GM18505 (cell line): Measurements from ENCODE around the gene HSD3B7.

ENCODE experiments used
- ATAC-seq: cut with Tn5 transposase; IDR thresholded peaks from one replicate; pipeline ENCODE4 v1.9.1; 2021; ENCODE audit not compliant: unreplicated experiment
- POLR2A ChIP-seq: IDR thresholded peaks from 4 replicates; pipeline ENCODE4 v1.6.1; 2011; ENCODE audit warnings: borderline replicate concordance; ENCODE audit not compliant: insufficient read depth, insufficient read length; ENCODE audit errors: extremely low read depth

Gene HSD3B7

DNA sequence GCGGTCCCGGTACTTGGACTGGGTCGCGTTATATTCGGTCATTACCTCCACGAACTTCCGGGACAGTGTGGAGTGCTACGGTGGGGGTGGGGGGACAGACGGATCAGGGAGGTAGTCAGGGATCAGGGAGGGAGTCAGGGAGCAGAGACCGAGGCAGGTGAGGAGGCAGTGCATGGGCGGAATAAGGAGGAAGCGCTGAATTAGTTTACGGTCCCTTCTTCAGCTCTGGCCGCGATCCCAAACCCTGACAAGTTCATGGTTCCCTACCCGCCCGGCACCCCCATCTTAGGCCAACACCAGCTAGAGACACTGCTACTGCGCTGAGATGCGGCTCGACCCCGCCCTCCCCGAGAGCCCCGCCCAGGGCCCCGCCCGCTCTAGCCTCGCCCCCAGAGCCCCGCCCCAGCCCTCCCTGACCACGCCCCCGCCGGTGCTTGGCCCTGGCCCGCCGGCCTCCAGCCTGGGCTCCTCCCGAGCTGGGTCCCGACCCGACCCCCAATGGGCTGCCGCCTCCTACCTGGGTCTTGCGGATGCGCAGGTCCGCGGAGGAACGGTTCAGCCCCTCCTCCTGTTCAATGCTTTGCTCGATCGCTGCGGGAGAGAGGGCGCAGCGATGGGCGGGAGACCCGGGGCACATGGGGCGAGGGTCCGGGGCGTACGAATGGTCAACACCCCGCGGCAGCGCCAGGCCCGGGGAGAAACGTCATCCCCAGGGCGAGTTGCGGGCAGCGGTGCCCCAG is 12.1 kb downstream of the HSD3B7 start:
- peak; percentile 74 for ATAC-seq
- peak; percentile 89 for TF ChIP-seq POLR2A

DNA sequence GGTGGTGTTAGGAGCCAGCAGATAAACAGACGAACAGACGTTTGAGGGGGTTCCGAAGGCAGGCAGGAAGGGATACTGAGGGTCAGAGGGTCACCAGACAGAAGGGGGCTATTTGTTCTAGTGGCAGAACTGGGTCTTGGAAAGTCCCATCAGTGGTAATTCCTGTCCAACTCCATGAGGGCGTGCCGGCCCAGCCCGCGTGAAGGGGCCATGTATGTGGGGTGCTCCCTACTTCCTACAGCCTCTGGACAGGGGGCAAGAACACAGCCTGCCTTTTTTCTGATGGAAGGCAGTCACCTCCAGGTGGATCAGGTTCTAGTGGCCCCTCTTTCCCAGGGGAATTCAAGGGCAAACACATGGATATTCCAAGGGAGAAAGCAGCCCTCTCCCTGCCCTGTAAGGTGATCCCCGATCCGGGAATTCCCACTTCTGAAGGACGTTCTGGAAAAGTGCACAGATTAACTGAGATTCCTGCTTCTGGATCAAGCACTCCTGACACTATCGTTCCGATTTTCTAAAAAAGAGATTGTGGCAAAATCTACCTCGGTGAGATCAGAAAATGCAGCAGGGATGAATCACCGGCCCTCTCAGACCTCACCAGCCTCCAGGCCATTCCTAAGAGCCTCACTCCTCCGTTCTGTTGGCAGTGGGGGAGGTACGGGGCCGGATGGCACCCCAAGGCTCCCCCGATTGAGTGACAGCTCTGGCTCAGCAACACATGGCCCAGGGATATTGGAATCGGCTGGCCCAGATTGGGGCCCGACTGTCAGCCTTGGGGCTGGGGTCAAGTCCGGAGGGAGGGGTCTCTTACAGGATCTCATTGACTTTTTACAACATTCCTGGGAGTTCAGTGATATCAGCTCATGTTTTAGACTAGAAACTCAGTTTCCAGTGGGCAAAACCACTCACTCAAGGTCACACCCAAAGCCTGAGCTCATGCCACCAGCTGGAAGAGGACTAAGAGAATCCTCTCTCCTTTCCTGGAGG is 13.0 kb downstream of the HSD3B7 start:
- ATAC-seq: no peak
- no peak for TF ChIP-seq POLR2A

DNA sequence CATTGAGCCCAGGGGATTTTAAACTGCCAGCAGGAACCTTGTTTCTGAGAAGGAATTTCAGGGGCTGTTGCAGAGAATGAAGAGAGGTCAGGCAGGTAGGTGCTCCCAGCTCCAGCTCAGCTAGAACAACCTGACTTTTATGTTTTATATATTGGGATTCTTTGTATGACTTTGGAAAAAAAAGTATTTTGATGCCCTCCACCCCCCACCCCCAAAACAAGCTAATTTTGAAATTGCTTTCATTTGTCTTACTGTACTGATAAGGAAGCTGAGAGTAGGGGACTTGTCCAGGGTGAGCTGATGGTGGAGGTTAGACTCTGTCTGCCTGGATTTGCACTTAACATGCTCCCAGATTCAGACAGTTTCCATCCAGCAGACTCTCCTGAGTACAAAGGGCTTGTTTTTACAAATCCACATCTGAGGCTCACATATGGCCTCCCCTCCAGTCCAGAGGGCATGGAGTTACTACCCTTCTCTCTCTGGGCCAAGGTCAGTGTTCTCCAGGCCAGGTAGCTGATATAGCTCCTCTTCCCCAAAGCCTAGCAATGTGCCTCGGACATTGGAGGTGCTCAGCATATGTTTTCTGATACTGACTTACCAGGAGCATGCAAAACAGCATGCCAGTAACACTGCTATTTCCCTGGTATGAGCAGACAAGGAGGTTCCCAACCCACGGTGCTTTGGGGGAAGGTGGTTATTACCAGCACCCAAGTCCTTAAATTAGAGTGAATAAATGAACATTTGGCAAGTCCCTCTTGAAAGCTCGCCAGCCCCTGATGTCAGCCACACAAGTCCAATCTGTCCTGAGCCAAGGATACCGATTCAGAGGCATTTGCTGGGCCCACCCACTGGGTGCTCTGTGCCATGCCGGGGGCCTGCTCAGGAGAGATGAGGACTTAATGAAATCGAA is 14.1 kb downstream of the HSD3B7 start:
- no peak for ATAC-seq
- no peak for TF ChIP-seq POLR2A

DNA sequence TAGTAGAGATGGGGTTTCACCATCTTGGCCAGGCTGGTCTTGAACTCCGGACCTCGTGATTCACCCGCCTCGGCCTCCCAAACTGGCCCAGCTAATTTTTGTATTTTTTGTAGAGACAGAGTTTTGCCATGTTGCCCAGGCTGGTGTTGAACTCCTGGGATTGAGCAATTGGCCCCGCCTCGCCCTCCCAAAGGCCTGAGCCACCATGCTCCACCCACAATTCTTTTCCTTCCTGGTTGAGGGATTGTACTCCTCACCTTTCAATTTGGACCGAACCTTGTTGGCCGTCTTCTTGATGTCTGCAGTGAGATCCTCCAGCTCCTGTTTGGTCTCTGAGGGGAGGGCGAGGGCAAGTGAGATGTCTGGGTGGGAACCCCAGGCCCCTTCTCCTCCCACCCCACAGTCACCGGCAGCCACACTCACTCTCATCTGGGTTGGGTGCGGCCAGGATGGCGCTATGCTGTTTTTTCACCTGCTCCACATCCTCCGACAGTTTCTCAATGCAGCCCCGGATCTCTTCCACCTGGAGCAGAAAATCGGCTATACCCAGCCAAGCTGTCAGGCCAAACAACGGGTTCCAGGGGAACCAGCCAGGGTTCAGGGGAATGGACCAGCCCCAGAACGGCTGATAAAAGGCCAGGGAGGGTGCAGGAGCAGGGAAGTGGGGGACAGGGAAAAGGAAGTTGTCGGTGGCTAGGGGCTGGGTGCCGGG is 15.8 kb downstream of the HSD3B7 start:
- ATAC-seq: no peak
- TF ChIP-seq POLR2A: no peak

DNA sequence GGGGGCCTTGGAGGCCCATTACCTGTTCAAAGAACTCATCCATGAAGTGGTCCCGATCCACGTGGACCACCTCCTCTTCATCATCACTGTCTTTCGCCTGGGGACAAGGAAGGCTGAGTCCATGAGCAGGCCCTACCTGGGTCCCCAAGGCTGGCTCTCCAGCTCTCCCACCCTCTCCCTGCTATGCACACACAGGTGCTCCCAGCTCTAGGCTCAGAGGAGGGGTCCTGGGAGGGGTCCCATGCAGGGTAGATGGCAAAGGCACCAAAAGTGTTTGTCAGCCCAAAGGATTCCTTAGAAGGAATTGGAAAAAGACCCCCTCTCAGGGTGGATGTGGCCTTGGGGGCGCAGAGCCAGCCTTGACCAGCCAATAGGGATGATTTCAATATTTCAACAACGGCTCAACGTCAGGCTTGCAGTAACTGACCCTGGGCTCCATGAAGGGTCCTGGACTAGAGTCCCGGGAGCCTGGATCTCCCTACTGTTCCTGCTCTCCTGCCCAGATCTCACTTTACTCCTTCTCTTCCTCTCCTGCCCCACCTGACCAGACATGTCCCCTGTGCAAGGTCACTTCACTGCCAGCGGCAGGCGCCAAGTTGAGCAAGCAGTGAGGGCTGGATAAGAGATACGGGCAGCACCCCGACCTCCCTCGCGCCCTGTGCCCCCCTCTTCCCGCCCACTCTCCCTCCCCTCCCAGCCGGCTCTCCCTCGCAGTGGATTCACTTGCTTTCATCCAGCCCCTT is 16.7 kb downstream of the HSD3B7 start:
- TF ChIP-seq POLR2A: no peak
- no peak for ATAC-seq

DNA sequence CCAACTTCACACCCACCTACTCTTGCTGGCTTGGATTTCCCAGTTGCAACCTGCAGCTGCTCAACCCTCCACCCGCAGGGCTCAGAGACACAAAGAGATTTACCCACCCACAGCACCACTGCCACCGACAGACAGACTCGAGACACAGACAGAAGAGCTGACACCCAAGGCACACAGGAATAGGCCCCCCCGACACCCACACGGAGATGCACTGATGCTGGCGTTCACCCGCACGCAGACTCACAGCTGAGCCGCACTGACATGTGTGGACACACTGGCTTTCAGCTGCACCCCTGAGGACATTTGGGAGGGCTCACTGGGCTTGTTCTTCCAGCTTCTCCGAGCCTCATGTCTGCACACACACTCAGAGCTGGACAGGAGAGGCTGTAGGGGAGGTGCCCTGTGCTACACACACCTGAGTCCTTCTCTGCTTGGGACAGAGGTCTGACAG is 17.3 kb downstream of the HSD3B7 start:
- ATAC-seq: no peak
- TF ChIP-seq POLR2A: no peak

DNA sequence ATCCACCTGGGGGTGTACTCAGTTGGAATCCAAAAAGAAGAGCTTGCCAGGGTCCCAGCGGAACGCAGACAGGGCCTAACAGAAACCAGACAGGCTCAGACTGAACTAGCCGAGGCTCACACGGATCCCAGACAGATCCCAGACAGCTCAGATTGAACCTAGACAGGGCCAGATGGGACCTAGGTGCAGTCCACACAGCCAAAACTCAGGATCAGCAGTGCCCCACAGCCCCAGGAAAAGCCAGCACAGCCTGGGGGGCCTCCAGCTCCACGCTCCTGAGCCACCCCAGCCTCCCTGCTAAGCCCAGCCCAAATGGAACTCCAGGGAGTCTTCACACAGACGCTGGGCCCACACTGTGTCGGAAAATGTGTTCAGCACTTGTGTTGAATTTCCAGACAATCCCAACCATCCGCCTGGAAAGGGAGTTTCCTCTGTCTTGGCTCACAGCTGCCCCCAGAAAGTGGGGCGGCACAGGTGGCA is 17.9 kb downstream of the HSD3B7 start:
- TF ChIP-seq POLR2A: no peak
- ATAC-seq: no peak

DNA sequence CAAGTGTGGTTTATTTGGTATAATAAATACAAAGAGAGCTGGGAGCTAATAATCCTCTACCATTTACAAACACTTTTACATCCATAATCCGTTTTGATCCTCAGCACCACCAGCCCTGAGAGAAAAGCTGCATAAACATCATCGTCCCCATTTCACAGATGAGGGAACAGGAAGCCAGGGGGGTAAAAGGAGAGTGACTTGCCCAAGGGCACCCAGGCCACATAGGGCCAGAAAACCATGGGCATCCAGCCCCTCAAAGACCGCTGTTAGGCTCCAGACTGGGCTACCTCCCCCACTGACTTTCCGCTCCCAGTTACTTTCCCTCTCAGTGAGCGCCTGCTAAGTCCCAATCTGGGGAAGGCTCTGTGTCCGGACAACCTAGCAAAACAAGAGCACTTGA is 18.7 kb downstream of the HSD3B7 start:
- ATAC-seq: no peak
- no peak for TF ChIP-seq POLR2A

DNA sequence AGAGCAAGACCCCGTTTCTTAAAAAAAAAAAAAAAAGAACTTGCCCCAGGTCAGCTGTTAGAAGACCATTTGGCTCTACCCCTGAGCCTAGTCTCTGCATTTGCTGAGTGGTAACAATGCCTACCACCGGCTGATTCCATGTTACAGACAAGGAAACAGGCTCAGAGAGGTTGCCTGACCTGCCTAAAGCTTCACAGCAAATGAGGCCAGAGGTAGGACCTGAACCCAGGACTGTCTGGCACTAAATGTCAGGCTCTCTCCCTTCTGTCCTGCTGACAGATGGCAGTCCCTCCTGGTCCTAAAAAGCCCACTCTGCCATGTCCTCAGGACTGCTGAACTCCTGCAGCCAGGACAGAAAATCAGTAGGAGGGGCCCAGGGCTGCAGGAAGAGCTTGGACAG is 19.7 kb downstream of the HSD3B7 start:
- TF ChIP-seq POLR2A: no peak
- ATAC-seq: no peak

DNA sequence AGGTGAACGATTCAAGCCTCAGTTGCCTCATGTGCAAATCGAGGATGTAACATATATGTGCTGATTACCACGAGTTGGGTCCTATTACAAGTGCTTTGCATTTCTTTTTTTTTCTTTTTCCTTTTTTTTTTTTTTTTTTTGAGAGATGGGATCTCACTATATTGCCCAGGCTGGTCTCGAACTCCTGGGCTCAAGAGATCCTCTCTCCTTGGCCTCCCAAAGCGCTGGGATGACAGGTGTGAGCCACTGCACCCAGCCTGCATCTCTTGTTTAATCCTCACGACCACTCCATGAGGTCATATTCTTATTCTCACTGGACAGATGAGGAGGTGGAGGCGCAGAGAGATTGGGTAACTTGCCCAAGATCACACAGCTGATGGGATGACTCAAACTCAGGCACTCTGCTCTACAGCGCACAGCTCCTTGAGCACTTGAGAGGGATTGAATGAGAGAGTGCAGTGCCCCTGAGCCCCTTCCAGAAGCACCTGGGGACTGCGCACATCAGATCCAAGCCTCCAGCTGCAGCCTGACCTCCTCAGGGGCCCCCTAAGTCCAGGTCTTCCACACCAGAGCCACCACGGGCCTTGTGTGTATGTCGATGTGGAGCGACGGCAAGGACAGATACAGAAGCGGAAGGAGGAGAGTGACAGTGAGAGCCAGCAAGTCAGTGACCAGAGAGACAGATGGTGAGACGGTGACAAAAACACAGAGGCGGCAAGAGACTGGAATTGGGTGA is 20.5 kb downstream of the HSD3B7 start:
- no peak for ATAC-seq
- no peak for TF ChIP-seq POLR2A

DNA sequence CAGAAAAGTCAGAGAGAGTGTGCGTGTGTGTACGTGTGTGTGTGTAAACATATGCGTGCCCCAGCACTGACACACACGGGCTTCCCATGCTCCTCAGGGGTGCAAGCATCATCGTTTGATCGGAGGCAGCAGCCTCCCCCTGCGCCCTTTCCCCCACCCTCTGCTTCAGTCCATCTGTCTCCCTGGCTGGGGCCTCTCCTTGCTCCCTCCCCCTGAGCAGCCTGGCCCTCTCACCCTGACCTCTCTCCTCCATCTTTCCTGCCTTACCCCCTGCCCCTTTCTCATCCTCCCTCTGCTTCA is 21.0 kb downstream of the HSD3B7 start:
- no peak for ATAC-seq
- no peak for TF ChIP-seq POLR2A
